GM19025 (cell line): Measurements from ENCODE around the gene RARB.

ENCODE experiments used
- ATAC-seq: cut with Tn5 transposase; IDR thresholded peaks from one replicate; pipeline ENCODE4 v1.9.1; 2021; ENCODE audit warnings: mild to moderate bottlenecking, low read depth, moderate library complexity; ENCODE audit not compliant: unreplicated experiment

Gene RARB

GRCh38 chr3:25572336-25572735 is 144.3 kb downstream of the RARB start:
- ATAC-seq = no peak

GRCh38 chr3:25572919-25573385 is 144.9 kb downstream of the RARB start:
- ATAC-seq = no peak

- no peak for ATAC-seq
Observed at GRCh38 chr3:25573386-25574171, 145.5 kb downstream of the RARB start.

GRCh38 chr3:25574172-25574765 is 146.2 kb downstream of the RARB start:
- ATAC-seq = no peak

GRCh38 chr3:25575001-25575400 is 146.9 kb downstream of the RARB start:
- no peak for ATAC-seq

GRCh38 chr3:25576146-25576545 is 148.1 kb downstream of the RARB start:
- no peak for ATAC-seq

GRCh38 chr3:25576831-25577454 is 148.9 kb downstream of the RARB start:
- ATAC-seq = no peak

- no peak for ATAC-seq
Observed at GRCh38 chr3:25578059-25578458, 150.0 kb downstream of the RARB start.

- no peak for ATAC-seq
Observed at GRCh38 chr3:25580534-25580933, 152.5 kb downstream of the RARB start.

- ATAC-seq = no peak
Observed at GRCh38 chr3:25581335-25581734, 153.3 kb downstream of the RARB start.

GRCh38 chr3:25581823-25582222 is 153.8 kb downstream of the RARB start:
- no peak for ATAC-seq

GRCh38 chr3:25582242-25582641 is 154.2 kb downstream of the RARB start:
- no peak for ATAC-seq

- no peak for ATAC-seq
Observed at GRCh38 chr3:25583343-25583742, 155.3 kb downstream of the RARB start.

GRCh38 chr3:25584011-25584789 is 156.1 kb downstream of the RARB start:
- no peak for ATAC-seq

GRCh38 chr3:25585361-25586166 is 157.5 kb downstream of the RARB start:
- no peak for ATAC-seq

- no peak for ATAC-seq
Observed at GRCh38 chr3:25586167-25586505, 158.1 kb downstream of the RARB start.

- ATAC-seq = no peak
Observed at GRCh38 chr3:25586553-25586952, 158.5 kb downstream of the RARB start.

- ATAC-seq = no peak
Observed at GRCh38 chr3:25587094-25587493, 159.0 kb downstream of the RARB start.

GRCh38 chr3:25587526-25587925 is 159.5 kb downstream of the RARB start:
- no peak for ATAC-seq

GRCh38 chr3:25587975-25588374 is 159.9 kb downstream of the RARB start:
- no peak for ATAC-seq
